SU-DHL-6 (cell line): Measurements from ENCODE around the gene TMEM170B.

Experiments used
- H2AFZ ChIP-seq: fragments of 200-600 bp; sonication (generic); 2 replicates; pipeline ENCODE4 v1.6.1; 2014; ENCODE audit warnings: low read depth, mild to moderate bottlenecking, moderate library complexity, mixed read lengths, antibody characterized with exemption, low read length; ENCODE audit not compliant: severe bottlenecking
- H3F3A ChIP-seq: fragments of 200-600 bp; shearing (Covaris generic); 2 replicates; pipeline ENCODE4 v1.6.0; 2016; ENCODE audit warnings: antibody characterized with exemption, mild to moderate bottlenecking; ENCODE audit not compliant: insufficient read depth
- H3K27ac ChIP-seq: fragments of 200-600 bp; sonication (generic); 2 replicates; pipeline ENCODE4 v1.5.1; 2016; ENCODE audit warnings: low read depth, mild to moderate bottlenecking, low read length, moderate library complexity, mixed read lengths
- H3K27me3 ChIP-seq: fragments of 200-600 bp; sonication (generic), shearing (Covaris generic); 2 replicates; pipeline ENCODE4 v1.6.0; 2014; ENCODE audit warnings: mild to moderate bottlenecking, low read length
- H3K36me3 ChIP-seq: fragments of 200-600 bp; sonication (generic); 2 replicates; pipeline ENCODE4 v1.6.1; 2014; ENCODE audit warnings: mild to moderate bottlenecking, low read length, mixed read lengths
- H3K4me2 ChIP-seq: fragments of 300-600, 200-600 bp; shearing (Covaris generic), sonication (generic); 2 replicates; pipeline ENCODE4 v1.6.0; 2014; ENCODE audit warnings: low read length, low read depth, mild to moderate bottlenecking; ENCODE audit not compliant: poor library complexity, severe bottlenecking
- H3K4me3 ChIP-seq: fragments of 200-600 bp; sonication (generic); 2 replicates; pipeline ENCODE4 v1.5.1; 2014; ENCODE audit warnings: antibody characterized with exemption, low read length, mild to moderate bottlenecking, mixed read lengths; ENCODE audit not compliant: insufficient read depth, poor library complexity, severe bottlenecking
- H3K79me2 ChIP-seq: fragments of 200-600 bp; sonication (generic); 2 replicates; pipeline ENCODE4 v1.6.1; 2014; ENCODE audit warnings: mild to moderate bottlenecking, low read length, moderate library complexity; ENCODE audit not compliant: insufficient read depth
- H3K9ac ChIP-seq: fragments of 200-600 bp; sonication (generic); 2 replicates; pipeline ENCODE4 v1.7.0; 2014; ENCODE audit warnings: mild to moderate bottlenecking, low read length
- H3K9me2 ChIP-seq: fragments of 200-600 bp; sonication (generic); replicated peaks from 2 replicates; pipeline ENCODE4 v1.6.1; 2014; ENCODE audit warnings: low read length; ENCODE audit not compliant: insufficient read depth
- H3K9me3 ChIP-seq: fragments of 200-600 bp; sonication (generic); 2 replicates; pipeline ENCODE4 v1.6.1; 2014; ENCODE audit warnings: low read length, mixed read lengths; ENCODE audit not compliant: insufficient read depth
- H4K20me1 ChIP-seq: fragments of 200-600 bp; sonication (generic); 2 replicates; pipeline ENCODE4 v1.6.1; 2014; ENCODE audit warnings: low read depth, mild to moderate bottlenecking, antibody characterized with exemption, low read length, moderate library complexity, mixed read lengths
- EZH2phosphoT487 ChIP-seq: fragments of 200-600 bp; sonication (generic), shearing (Covaris generic); conservative IDR thresholded peaks from 2 replicates; pipeline ENCODE4 v1.6.1; 2018; ENCODE audit warnings: mild to moderate bottlenecking, antibody characterized with exemption, low read length, moderate library complexity, mixed read lengths
- TF ChIP-seq, protein P1 (sequence below): fragments of 200-600 bp; sonication (generic); IDR thresholded peaks from one replicate; pipeline ENCODE4 v1.5.1; 2017; ENCODE audit warnings: antibody characterized with exemption, mild to moderate bottlenecking, low read length, moderate library complexity; ENCODE audit not compliant: insufficient read depth, poor library complexity, severe bottlenecking

Gene TMEM170B

GRCh38 chr6:11528996-11529395 is 8.6 kb upstream of the TMEM170B start:
- Histone ChIP-seq H3K9me2 (no peaks in the 10 kb centered on the region), H3K9me3 (no peaks in the 10 kb centered on the region), H3K36me3 (no peaks in the 10 kb centered on the region), H2AFZ (no peak overlapping the region), H3F3A (0 out of 2 replicates have a peak, but pooled peaks cover 4% of the 10 kb centered on the region), H3K9ac (no peak overlapping the region), H3K79me2 (no peaks in the 10 kb centered on the region), H3K27ac (no peak overlapping the region), H3K4me2 (no peak overlapping the region), H3K27me3 (no peaks in the 10 kb centered on the region), H3K4me3 (no peak overlapping the region), H4K20me1 (no peaks in the 10 kb centered on the region)
- TF ChIP-seq, protein P1, sequence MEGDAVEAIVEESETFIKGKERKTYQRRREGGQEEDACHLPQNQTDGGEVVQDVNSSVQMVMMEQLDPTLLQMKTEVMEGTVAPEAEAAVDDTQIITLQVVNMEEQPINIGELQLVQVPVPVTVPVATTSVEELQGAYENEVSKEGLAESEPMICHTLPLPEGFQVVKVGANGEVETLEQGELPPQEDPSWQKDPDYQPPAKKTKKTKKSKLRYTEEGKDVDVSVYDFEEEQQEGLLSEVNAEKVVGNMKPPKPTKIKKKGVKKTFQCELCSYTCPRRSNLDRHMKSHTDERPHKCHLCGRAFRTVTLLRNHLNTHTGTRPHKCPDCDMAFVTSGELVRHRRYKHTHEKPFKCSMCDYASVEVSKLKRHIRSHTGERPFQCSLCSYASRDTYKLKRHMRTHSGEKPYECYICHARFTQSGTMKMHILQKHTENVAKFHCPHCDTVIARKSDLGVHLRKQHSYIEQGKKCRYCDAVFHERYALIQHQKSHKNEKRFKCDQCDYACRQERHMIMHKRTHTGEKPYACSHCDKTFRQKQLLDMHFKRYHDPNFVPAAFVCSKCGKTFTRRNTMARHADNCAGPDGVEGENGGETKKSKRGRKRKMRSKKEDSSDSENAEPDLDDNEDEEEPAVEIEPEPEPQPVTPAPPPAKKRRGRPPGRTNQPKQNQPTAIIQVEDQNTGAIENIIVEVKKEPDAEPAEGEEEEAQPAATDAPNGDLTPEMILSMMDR = no peak
- no peak for TF ChIP-seq EZH2phosphoT487

GRCh38 chr6:11532097-11532496 is 5.5 kb upstream of the TMEM170B start:
- no peak overlapping the region for H3K9ac ChIP-seq
- no peak overlapping the region for H3K4me2 ChIP-seq
- no peak overlapping the region for H3K4me3 ChIP-seq
- H3K79me2 ChIP-seq = no peaks in the 10 kb centered on the region
- H3K36me3 ChIP-seq = no peaks in the 10 kb centered on the region
- peaks cover 17% of the 10 kb centered on the region; the same call in 1 of the 2 replicates for H3F3A ChIP-seq
- H3K9me3 ChIP-seq = no peaks in the 10 kb centered on the region
- H4K20me1 ChIP-seq = no peaks in the 10 kb centered on the region
- H3K27ac ChIP-seq = no peak overlapping the region
- no peak overlapping the region for H2AFZ ChIP-seq
- TF ChIP-seq EZH2phosphoT487 = no peak
- TF ChIP-seq, protein P1 = no peak
- H3K9me2 ChIP-seq = no peaks in the 10 kb centered on the region
- no peaks in the 10 kb centered on the region for H3K27me3 ChIP-seq

- no peaks in the 10 kb centered on the region for H3K36me3 ChIP-seq
- H3K4me2 ChIP-seq = no peak overlapping the region
- H3K27me3 ChIP-seq = no peaks in the 10 kb centered on the region
- no peak overlapping the region for H2AFZ ChIP-seq
- no peaks in the 10 kb centered on the region for H3K9me2 ChIP-seq
- no peaks in the 10 kb centered on the region for H3K9me3 ChIP-seq
- no peaks in the 10 kb centered on the region for H3K79me2 ChIP-seq
- H3F3A ChIP-seq = peaks cover 28% of the 10 kb centered on the region; the same call in 1 of the 2 replicates
- TF ChIP-seq, protein P1 = no peak
- TF ChIP-seq EZH2phosphoT487 = no peak
- no peak overlapping the region for H3K4me3 ChIP-seq
- no peak overlapping the region for H3K9ac ChIP-seq
- H4K20me1 ChIP-seq = 0 out of 2 replicates have a peak, but pooled peaks cover 9% of the 10 kb centered on the region
- H3K27ac ChIP-seq = no peak overlapping the region
Measured at GRCh38 chr6:11534561-11534960, 3.0 kb upstream of the TMEM170B start.
